Hepatocyte (in vitro differentiated cells): ENCODE results near the gene WDFY1.

Experiments
- CTCF ChIP-seq: fragments of 200-600 bp; sonication (generic); IDR thresholded peaks from 2 replicates; pipeline ENCODE4 v1.5.1; 2016; ENCODE audit warnings: antibody characterized with exemption, mild to moderate bottlenecking; ENCODE audit not compliant: poor library complexity
- EZH2 ChIP-seq: fragments of 200-600 bp; sonication (generic); IDR thresholded peaks from 2 replicates; pipeline ENCODE4 v1.6.1; 2016; ENCODE audit warnings: antibody characterized with exemption, mild to moderate bottlenecking, borderline replicate concordance
- EZH2phosphoT487 ChIP-seq: fragments of 200-600 bp; sonication (generic); IDR thresholded peaks from one replicate; pipeline ENCODE4 v1.6.1; 2018; ENCODE audit warnings: antibody characterized with exemption, mild to moderate bottlenecking, low read depth, moderate library complexity; ENCODE audit not compliant: unreplicated experiment, severe bottlenecking

GRCh38 chr2:223932816-223933800 lies 12.0 kb downstream of the WDFY1 start:
- TF ChIP-seq CTCF: no peak
- no peak for TF ChIP-seq EZH2phosphoT487
- TF ChIP-seq EZH2: no peak
